ENCODE data around the gene PRKCH. TPM values are rescaled to one million over a fixed set of nuclear protein-coding genes. Genes with fewer than 3 reads are reported as not detected.
A peak's percentile ranks its signal among the peaks of the same experiment; 100 is the strongest.

The PRKCH gene
- total and polyA plus RNA-seq, 2 of the 13 experiments (the other 11 are each of a cell fraction or from before 2014, with no cell fraction given), result 0.48 to 1.3 TPM

- no peak for TF ChIP-seq ZNF407 (CRISPR knock-in tag; IDR thresholded peaks at IDR 0.05; ENCODE audit: not compliant biosample characterization)
- TF ChIP-seq, protein P1, sequence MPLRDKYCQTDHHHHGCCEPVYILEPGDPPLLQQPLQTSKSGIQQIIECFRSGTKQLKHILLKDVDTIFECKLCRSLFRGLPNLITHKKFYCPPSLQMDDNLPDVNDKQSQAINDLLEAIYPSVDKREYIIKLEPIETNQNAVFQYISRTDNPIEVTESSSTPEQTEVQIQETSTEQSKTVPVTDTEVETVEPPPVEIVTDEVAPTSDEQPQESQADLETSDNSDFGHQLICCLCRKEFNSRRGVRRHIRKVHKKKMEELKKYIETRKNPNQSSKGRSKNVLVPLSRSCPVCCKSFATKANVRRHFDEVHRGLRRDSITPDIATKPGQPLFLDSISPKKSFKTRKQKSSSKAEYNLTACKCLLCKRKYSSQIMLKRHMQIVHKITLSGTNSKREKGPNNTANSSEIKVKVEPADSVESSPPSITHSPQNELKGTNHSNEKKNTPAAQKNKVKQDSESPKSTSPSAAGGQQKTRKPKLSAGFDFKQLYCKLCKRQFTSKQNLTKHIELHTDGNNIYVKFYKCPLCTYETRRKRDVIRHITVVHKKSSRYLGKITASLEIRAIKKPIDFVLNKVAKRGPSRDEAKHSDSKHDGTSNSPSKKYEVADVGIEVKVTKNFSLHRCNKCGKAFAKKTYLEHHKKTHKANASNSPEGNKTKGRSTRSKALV (CRISPR knock-in tag; IDR thresholded peaks at IDR 0.05), result no peak
- peak; percentile 16; the same call in 1 of the 2 replicates for TF ChIP-seq TAF1 (CRISPR knock-in tag; IDR thresholded peaks at IDR 0.05)
- TF ChIP-seq NCOR1 (IDR thresholded peaks at IDR 0.05; ENCODE audit: borderline replicate concordance, low read length), result peak; percentile 96
- TF ChIP-seq, protein P2, sequence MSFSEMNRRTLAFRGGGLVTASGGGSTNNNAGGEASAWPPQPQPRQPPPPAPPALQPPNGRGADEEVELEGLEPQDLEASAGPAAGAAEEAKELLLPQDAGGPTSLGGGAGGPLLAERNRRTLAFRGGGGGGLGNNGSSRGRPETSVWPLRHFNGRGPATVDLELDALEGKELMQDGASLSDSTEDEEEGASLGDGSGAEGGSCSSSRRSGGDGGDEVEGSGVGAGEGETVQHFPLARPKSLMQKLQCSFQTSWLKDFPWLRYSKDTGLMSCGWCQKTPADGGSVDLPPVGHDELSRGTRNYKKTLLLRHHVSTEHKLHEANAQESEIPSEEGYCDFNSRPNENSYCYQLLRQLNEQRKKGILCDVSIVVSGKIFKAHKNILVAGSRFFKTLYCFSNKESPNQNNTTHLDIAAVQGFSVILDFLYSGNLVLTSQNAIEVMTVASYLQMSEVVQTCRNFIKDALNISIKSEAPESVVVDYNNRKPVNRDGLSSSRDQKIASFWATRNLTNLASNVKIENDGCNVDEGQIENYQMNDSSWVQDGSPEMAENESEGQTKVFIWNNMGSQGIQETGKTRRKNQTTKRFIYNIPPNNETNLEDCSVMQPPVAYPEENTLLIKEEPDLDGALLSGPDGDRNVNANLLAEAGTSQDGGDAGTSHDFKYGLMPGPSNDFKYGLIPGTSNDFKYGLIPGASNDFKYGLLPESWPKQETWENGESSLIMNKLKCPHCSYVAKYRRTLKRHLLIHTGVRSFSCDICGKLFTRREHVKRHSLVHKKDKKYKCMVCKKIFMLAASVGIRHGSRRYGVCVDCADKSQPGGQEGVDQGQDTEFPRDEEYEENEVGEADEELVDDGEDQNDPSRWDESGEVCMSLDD (CRISPR knock-in tag; IDR thresholded peaks at IDR 0.05; ENCODE audit: borderline replicate concordance), result no peak
- no peak for TF ChIP-seq ZNF251 (CRISPR knock-in tag; IDR thresholded peaks at IDR 0.05)
- no peak for TF ChIP-seq ZNF180 (CRISPR knock-in tag; IDR thresholded peaks at IDR 0.05; ENCODE audit: borderline replicate concordance, low read depth)
- TF ChIP-seq, protein P3, sequence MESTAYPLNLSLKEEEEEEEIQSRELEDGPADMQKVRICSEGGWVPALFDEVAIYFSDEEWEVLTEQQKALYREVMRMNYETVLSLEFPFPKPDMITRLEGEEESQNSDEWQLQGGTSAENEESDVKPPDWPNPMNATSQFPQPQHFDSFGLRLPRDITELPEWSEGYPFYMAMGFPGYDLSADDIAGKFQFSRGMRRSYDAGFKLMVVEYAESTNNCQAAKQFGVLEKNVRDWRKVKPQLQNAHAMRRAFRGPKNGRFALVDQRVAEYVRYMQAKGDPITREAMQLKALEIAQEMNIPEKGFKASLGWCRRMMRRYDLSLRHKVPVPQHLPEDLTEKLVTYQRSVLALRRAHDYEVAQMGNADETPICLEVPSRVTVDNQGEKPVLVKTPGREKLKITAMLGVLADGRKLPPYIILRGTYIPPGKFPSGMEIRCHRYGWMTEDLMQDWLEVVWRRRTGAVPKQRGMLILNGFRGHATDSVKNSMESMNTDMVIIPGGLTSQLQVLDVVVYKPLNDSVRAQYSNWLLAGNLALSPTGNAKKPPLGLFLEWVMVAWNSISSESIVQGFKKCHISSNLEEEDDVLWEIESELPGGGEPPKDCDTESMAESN (CRISPR knock-in tag; conservative IDR thresholded peaks at IDR 0.05), result 0 out of 2 replicates have a peak, but pooled peaks have one; percentile 33
- no peak for TF ChIP-seq ZNF766 (CRISPR knock-in tag; IDR thresholded peaks at IDR 0.05; ENCODE audit: borderline replicate concordance)
- no peak for TF ChIP-seq ZNF720 (CRISPR knock-in tag; IDR thresholded peaks at IDR 0.05)
- no peak for TF ChIP-seq ZNF383 (CRISPR knock-in tag; IDR thresholded peaks at IDR 0.05; ENCODE audit: borderline replicate concordance)
- TF ChIP-seq MXI1 (IDR thresholded peaks at IDR 0.05; ENCODE audit: borderline replicate concordance, low read depth, low read length), result peak; percentile 63; the same call in 1 of the 3 replicates
These were observed 232.6 kb downstream of the PRKCH start (continued) for GRCh38 chr14:61553730-61554641.
